BLaER1 (cell line): Measurements from ENCODE around the gene PACSIN2.
A peak's percentile ranks its signal among the peaks of the same experiment; 100 is the strongest.

Source experiments
- H3K27ac ChIP-seq: shearing (Covaris generic); formaldehyde crosslinking; 2 replicates; pipeline ENCODE4 v1.8.1; 2022
- H3K27me3 ChIP-seq: shearing (Covaris generic); formaldehyde crosslinking; 2 replicates; pipeline ENCODE4 v1.8.1; 2022
- H3K36me3 ChIP-seq: shearing (Covaris generic); formaldehyde crosslinking; 2 replicates; pipeline ENCODE4 v1.8.1; 2022
- H3K4me1 ChIP-seq: shearing (Covaris generic); formaldehyde crosslinking; 2 replicates; pipeline ENCODE4 v1.8.1; 2022
- H3K4me2 ChIP-seq: shearing (Covaris generic); formaldehyde crosslinking; 2 replicates; pipeline ENCODE4 v1.8.1; 2022
- H3K4me3 ChIP-seq: shearing (Covaris generic); formaldehyde crosslinking; 2 replicates; pipeline ENCODE4 v1.8.1; 2022
- H3K9ac ChIP-seq: shearing (Covaris generic); formaldehyde crosslinking; 2 replicates; pipeline ENCODE4 v1.8.1; 2022
- H3K9me3 ChIP-seq: shearing (Covaris generic); formaldehyde crosslinking; 2 replicates; pipeline ENCODE4 v1.8.1; 2022
- H4K20me1 ChIP-seq: shearing (Covaris generic); formaldehyde crosslinking; 2 replicates; pipeline ENCODE4 v1.8.1; 2022
- Cebpa-rat ChIP-seq: shearing (Covaris generic); IDR thresholded peaks from 2 replicates; pipeline ENCODE4 v1.8.1; 2022

PACSIN2 gene

DNA sequence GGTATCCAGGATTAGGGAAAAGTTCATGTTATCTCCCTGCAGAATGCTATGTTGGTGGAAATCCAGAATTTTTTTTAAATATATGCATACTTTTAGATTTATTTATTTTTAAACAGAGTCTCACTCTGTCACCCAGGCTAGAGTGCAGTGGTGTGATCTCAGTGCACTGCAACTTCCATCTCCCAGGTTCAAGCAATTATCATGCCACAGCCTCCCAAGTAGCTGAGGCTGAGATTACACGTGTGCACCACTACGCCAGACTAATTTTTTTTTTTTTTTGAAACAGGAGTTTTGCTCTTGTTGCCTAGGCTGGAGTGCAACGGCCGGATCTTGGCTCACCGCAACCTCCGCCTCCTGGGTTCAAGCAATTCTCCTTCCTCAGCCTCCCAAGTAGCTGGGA, 2.6 kb downstream of the PACSIN2 start:
- Histone ChIP-seq H3K36me3 (no peaks in the 10 kb centered on the region), H4K20me1 (peaks cover 71% of the 10 kb centered on the region), H3K27me3 (no peaks in the 10 kb centered on the region), H3K27ac (no peak overlapping the region), H3K4me2 (peak overlapping the region; percentile 82), H3K4me3 (no peak overlapping the region), H3K4me1 (peaks cover 49% of the 10 kb centered on the region), H3K9me3 (no peaks in the 10 kb centered on the region), H3K9ac (no peak overlapping the region)
- no peak for TF ChIP-seq Cebpa-rat

DNA sequence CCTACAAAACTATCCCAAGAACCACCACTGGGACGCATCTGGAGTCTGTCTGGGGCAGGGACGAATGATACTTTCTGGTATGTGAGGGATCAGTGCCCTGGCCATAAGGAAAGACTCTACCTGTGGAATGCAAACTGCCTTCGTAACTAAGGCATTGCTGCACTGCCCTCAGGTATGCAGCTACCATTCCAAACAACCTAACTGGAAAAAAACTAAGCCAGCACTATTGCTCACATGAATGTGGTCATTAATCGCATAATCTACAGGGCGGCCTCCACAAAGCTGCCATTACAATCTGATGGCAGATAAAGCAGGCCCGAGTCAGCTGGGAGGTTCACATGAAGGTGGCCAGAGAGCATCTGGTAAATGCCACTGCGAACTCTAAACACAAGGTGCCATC, 3.9 kb downstream of the PACSIN2 start:
- Histone ChIP-seq H3K27me3 (no peaks in the 10 kb centered on the region), H4K20me1 (peaks cover 84% of the 10 kb centered on the region), H3K36me3 (no peaks in the 10 kb centered on the region), H3K9ac (no peak overlapping the region), H3K4me1 (peaks cover 61% of the 10 kb centered on the region), H3K9me3 (no peaks in the 10 kb centered on the region), H3K27ac (no peak overlapping the region), H3K4me3 (no peak overlapping the region), H3K4me2 (0 out of 2 replicates have a peak overlapping the region, but pooled peaks have one; percentile 5)
- no peak for TF ChIP-seq Cebpa-rat

DNA sequence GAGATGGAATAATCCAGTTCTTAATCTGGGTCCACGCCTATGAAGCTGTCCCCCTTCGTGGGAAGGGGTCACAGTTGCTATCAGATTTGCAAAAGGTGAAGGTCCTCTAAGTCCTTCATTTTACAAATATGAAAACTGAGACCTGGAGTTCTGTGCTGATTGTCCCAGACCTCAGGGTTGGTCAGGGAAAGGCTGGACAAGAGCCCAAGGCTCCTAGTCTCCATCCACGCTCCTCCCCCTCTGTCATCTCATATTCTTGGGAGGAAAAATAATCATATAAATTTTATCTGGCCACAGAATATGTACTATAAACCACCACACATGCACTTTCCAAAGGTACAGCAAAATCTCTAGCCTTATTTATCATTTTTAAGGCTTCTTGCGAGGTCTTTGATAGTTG, 5.5 kb downstream of the PACSIN2 start:
- no peak overlapping the region for H3K9ac ChIP-seq
- no peaks in the 10 kb centered on the region for H3K27me3 ChIP-seq
- no peak overlapping the region for H3K4me3 ChIP-seq
- peaks cover 100% of the 10 kb centered on the region for H4K20me1 ChIP-seq
- H3K9me3 ChIP-seq = no peaks in the 10 kb centered on the region
- no peak overlapping the region for H3K4me2 ChIP-seq
- peaks cover 69% of the 10 kb centered on the region for H3K4me1 ChIP-seq
- no peak overlapping the region for H3K27ac ChIP-seq
- TF ChIP-seq Cebpa-rat = no peak
- no peaks in the 10 kb centered on the region for H3K36me3 ChIP-seq

DNA sequence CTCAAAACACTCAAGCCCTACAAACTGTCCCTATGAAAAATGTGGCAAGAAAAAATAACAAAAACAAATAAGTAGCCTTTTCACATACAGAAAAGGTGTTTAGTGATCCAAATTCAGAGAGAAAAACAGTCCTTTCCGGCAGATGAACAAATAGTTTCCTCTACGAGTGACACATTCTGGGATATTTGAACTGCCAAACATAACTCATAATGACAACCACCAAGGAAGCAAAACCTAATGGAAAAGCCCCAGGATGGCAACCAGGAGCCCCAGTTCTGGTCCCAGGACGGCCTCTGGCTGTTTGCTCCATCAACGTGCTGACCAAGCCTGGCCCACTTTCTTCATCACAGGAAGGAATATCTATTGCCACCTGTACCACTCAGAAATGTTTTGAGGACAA, 6.0 kb downstream of the PACSIN2 start:
- no peak for TF ChIP-seq Cebpa-rat
- H3K27ac ChIP-seq = no peak overlapping the region
- no peaks in the 10 kb centered on the region for H3K36me3 ChIP-seq
- peaks cover 74% of the 10 kb centered on the region for H3K4me1 ChIP-seq
- no peak overlapping the region for H3K4me3 ChIP-seq
- no peaks in the 10 kb centered on the region for H3K9me3 ChIP-seq
- no peaks in the 10 kb centered on the region for H3K27me3 ChIP-seq
- H3K9ac ChIP-seq = no peak overlapping the region
- H3K4me2 ChIP-seq = no peak overlapping the region
- peaks cover 100% of the 10 kb centered on the region for H4K20me1 ChIP-seq

DNA sequence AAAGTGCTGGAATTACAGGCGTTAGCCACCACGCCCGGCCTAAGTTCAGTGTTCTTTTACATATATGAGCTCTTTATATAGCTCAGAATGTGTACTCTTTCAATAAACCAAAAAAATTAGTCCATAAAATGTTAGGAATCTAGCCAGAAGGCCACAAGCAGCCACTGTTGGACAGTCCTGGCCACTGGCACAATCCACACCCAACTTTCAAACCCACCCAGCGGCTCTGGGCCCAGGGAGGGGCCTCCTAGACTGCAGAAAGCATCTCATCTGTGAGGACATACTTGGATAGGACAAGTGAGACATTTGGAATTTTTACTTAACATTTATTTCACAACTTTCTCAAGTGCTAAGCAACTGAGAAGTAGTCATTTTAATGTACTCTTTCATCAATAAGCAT, 6.4 kb downstream of the PACSIN2 start:
- 0 out of 2 replicates have a peak, but pooled peaks cover 3% of the 10 kb centered on the region for H3K36me3 ChIP-seq
- H3K9ac ChIP-seq = no peak overlapping the region
- H3K4me2 ChIP-seq = no peak overlapping the region
- H3K27me3 ChIP-seq = no peaks in the 10 kb centered on the region
- peaks cover 100% of the 10 kb centered on the region for H4K20me1 ChIP-seq
- peaks cover 74% of the 10 kb centered on the region for H3K4me1 ChIP-seq
- H3K27ac ChIP-seq = no peak overlapping the region
- TF ChIP-seq Cebpa-rat = no peak
- no peak overlapping the region for H3K4me3 ChIP-seq
- no peaks in the 10 kb centered on the region for H3K9me3 ChIP-seq

DNA sequence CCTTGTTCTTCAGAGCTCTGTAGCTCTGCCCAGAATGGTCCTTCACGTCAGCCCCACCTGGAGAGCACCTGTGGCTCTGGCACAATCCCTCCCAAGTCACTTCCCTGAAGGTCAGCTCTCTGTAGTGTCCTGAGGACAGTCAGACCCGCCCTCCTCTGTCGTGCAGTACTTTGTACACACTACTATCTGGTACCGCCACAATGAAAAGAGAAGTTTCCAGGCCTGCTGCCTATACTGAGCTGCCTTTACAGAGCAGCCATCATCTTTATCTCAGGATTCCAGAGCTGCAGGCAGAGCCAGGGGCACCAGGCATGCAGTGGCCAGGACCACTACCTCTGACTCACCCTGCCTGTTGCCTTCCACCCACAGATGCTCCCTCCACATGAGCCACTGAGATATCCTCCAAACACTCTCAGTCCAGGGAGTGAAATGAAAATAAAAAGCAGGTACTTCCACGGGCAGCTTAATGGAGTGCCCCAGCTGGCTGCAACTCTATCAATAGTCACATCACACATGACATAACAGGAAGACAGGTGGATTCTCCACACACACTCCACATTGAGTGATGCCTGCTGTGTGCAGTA, 7.3 kb downstream of the PACSIN2 start:
- H4K20me1 ChIP-seq = peaks cover 100% of the 10 kb centered on the region
- H3K4me1 ChIP-seq = peaks cover 74% of the 10 kb centered on the region
- H3K9ac ChIP-seq = no peak overlapping the region

DNA sequence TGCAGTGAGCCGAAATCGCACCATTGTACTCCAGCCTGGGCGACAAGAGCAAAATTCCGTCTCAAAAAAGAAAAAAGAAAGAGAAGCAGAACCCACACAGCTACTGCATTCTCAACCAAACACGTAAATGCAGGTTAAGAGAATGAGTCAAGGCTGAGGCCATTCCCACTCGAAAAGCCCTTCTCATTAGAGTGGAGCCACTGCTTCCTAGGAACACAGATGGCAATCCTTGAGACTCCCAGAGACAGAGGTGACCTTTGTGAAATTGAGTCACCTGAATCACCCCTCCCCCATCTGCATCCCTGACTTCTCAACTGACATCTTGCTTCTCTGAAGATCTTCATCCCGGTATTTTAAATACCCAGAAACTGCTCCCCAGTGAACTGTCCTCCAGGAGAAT, 8.2 kb downstream of the PACSIN2 start:
- Histone ChIP-seq H3K9me3 (no peaks in the 10 kb centered on the region), H3K9ac (no peak overlapping the region), H3K4me1 (peaks cover 74% of the 10 kb centered on the region), H3K27ac (no peak overlapping the region), H3K36me3 (0 out of 2 replicates have a peak, but pooled peaks cover 3% of the 10 kb centered on the region), H3K4me2 (no peak overlapping the region), H3K4me3 (no peak overlapping the region), H4K20me1 (peaks cover 100% of the 10 kb centered on the region), H3K27me3 (no peaks in the 10 kb centered on the region)
- TF ChIP-seq Cebpa-rat = no peak

More for the DNA sequence above, 7.3 kb downstream of the PACSIN2 start:
- Histone ChIP-seq H3K4me2 (no peak overlapping the region), H3K9me3 (no peaks in the 10 kb centered on the region), H3K27me3 (no peaks in the 10 kb centered on the region), H3K27ac (no peak overlapping the region), H3K36me3 (0 out of 2 replicates have a peak, but pooled peaks cover 3% of the 10 kb centered on the region), H3K4me3 (no peak overlapping the region)
- no peak for TF ChIP-seq Cebpa-rat

DNA sequence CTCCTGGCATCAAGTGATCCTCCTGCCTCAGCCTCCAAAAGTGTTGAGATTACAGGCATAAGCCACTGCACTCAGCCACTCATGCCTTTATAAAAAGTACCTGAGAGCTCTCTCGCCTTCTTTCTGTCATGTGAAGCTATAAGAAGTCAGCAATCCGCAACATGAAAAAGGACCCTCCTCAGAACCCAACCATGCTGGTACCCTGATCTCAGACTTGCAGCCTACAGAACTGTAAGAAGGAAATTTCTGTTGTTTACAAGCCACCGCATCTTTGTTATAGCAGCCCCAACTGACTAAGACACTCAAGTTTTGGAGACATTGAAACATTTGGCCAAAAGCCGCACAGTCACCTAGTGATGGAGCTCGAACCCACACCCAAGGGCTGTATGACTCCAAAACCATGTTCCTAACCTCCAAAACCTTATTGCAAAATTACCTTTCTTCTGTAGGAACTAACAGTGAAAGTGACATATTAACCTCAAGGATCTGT, 8.9 kb downstream of the PACSIN2 start:
- H3K4me1 ChIP-seq = peaks cover 74% of the 10 kb centered on the region

DNA sequence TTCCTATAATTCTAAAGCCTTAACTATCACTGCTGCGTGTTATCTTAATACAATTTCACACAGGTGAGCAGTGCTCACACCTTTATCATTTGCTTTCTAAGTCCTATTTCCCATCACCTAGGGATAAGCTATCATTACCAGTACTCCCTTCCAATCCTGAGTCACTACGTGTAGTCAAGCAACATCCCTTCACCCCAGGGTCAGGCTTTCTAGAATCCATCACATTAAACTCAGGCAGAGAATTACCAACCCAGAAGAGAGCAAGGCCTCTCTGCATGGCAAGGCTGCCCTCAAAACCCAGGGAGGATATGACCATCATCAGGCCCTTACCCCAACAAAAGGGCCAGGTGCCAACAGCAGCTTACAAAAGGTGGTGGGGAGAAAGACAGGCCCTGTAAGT, 9.8 kb downstream of the PACSIN2 start:
- Histone ChIP-seq H3K27ac (0 out of 2 replicates have a peak overlapping the region, but pooled peaks have one; percentile 24), H3K27me3 (no peaks in the 10 kb centered on the region), H3K4me1 (peaks cover 81% of the 10 kb centered on the region), H3K4me2 (peak overlapping the region; percentile 65), H3K4me3 (no peak overlapping the region), H3K36me3 (peaks cover 6% of the 10 kb centered on the region; the same call in 1 of the 2 replicates), H3K9ac (no peak overlapping the region), H4K20me1 (peaks cover 100% of the 10 kb centered on the region), H3K9me3 (no peaks in the 10 kb centered on the region)
- no peak for TF ChIP-seq Cebpa-rat

More for the DNA sequence above, 8.9 kb downstream of the PACSIN2 start:
- Histone ChIP-seq H3K27me3 (no peaks in the 10 kb centered on the region), H3K9me3 (no peaks in the 10 kb centered on the region), H3K36me3 (0 out of 2 replicates have a peak, but pooled peaks cover 3% of the 10 kb centered on the region), H3K4me3 (no peak overlapping the region), H3K4me2 (peak overlapping the region; percentile 65), H4K20me1 (peaks cover 100% of the 10 kb centered on the region), H3K9ac (0 out of 2 replicates have a peak overlapping the region, but pooled peaks have one; percentile 4), H3K27ac (no peak overlapping the region)
- TF ChIP-seq Cebpa-rat = no peak

DNA sequence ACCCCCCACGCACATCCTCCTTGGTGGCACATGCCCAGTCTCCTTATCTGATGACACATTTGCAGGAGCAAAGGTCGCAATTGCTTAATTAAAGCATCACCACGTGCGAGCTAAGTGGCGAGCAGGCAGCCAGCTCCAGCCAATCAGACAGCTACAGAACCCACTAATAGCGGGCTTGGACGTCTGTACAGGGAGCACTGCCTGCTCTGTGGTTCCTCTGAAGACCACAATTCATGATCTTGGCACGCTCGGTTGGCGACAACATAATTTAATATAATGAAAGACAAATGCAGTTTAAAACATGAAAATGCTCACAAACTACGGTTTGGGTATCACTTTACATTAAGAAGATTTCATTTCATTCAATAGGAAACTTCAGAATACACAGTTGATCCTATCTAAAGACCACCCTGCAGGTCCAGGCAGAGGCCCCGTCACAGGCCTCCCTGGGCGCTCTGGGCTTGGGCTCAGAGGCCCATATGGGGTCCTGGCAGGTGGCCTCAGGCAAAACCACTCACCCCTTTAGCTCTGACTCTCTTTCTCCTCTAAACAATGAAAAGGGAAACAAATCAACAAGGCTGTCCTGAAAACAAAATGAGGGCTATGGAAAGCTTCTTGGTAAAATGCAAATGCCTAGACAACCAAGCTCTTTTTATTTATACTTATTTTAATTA, 10.4 kb downstream of the PACSIN2 start:
- H4K20me1 ChIP-seq = peaks cover 100% of the 10 kb centered on the region
- peak overlapping the region; percentile 24; the same call in 1 of the 2 replicates for H3K27ac ChIP-seq
- peaks cover 84% of the 10 kb centered on the region for H3K4me1 ChIP-seq
- H3K4me2 ChIP-seq = peak overlapping the region; percentile 65
- H3K36me3 ChIP-seq = peaks cover 12% of the 10 kb centered on the region; the same call in 1 of the 2 replicates
- no peak overlapping the region for H3K4me3 ChIP-seq
- no peaks in the 10 kb centered on the region for H3K27me3 ChIP-seq
- TF ChIP-seq Cebpa-rat = no peak
- H3K9ac ChIP-seq = no peak overlapping the region
- peaks cover 4% of the 10 kb centered on the region for H3K9me3 ChIP-seq
